ENCODE data around the gene HS3ST3A1.
"Not testable (repeated sequence)": the region's sequence is repeated elsewhere in the genome, so short reads cannot be mapped to it uniquely, and the experiment has no call there.

The HS3ST3A1 gene

GRCh38 chr17:13538841-13539411 lies 62.8 kb downstream of the HS3ST3A1 start:
- DNase-seq (ENCODE audit: low spot score) (peak; percentile 9), FAIRE-seq (no peak)

- no peak for DNase-seq (ENCODE audit: low spot score)
- no peak for FAIRE-seq
Measured at GRCh38 chr17:13537871-13538643, 63.7 kb downstream of the HS3ST3A1 start.

- no peak for FAIRE-seq
- no peak for DNase-seq (ENCODE audit: low spot score)
Measured at GRCh38 chr17:13537167-13537731, 64.5 kb downstream of the HS3ST3A1 start.

GRCh38 chr17:13534946-13535345 lies 66.8 kb downstream of the HS3ST3A1 start:
- FAIRE-seq (no peak), DNase-seq (ENCODE audit: low spot score) (no peak)

GRCh38 chr17:13531721-13532120 lies 70.0 kb downstream of the HS3ST3A1 start:
- FAIRE-seq (no peak), DNase-seq (ENCODE audit: low spot score) (no peak)

GRCh38 chr17:13525876-13526275 lies 75.9 kb downstream of the HS3ST3A1 start:
- no peak for DNase-seq (ENCODE audit: low spot score)
- no peak for FAIRE-seq

GRCh38 chr17:13523164-13523563 lies 78.6 kb downstream of the HS3ST3A1 start:
- no peak for FAIRE-seq
- no peak for DNase-seq (ENCODE audit: low spot score)

- FAIRE-seq (no peak), DNase-seq (ENCODE audit: low spot score) (no peak)
Measured at GRCh38 chr17:13522749-13523148, 79.0 kb downstream of the HS3ST3A1 start.

GRCh38 chr17:13521784-13522183 lies 79.9 kb downstream of the HS3ST3A1 start:
- FAIRE-seq (no peak), DNase-seq (ENCODE audit: low spot score) (no peak)

GRCh38 chr17:13520899-13521572 lies 80.7 kb downstream of the HS3ST3A1 start:
- no peak for FAIRE-seq
- DNase-seq (ENCODE audit: low spot score): peak; percentile 30

GRCh38 chr17:13518261-13519000 lies 83.3 kb downstream of the HS3ST3A1 start:
- DNase-seq (ENCODE audit: low spot score) (no peak), FAIRE-seq (no peak)

- FAIRE-seq (no peak), DNase-seq (ENCODE audit: low spot score) (no peak)
Measured at GRCh38 chr17:13513039-13513405, 88.7 kb downstream of the HS3ST3A1 start.

- FAIRE-seq (no peak), DNase-seq (ENCODE audit: low spot score) (no peak)
Measured at GRCh38 chr17:13510062-13510461, 91.7 kb downstream of the HS3ST3A1 start.

GRCh38 chr17:13509527-13509926 lies 92.2 kb downstream of the HS3ST3A1 start:
- FAIRE-seq (no peak), DNase-seq (ENCODE audit: low spot score) (no peak)

GRCh38 chr17:13508896-13509295 lies 92.8 kb downstream of the HS3ST3A1 start:
- FAIRE-seq (no peak), DNase-seq (ENCODE audit: low spot score) (peak; percentile 8)

- FAIRE-seq (peak; percentile 78), DNase-seq (ENCODE audit: low spot score) (peak; percentile 17)
Measured at GRCh38 chr17:13503526-13503925, 98.2 kb downstream of the HS3ST3A1 start.

- FAIRE-seq: no peak
- DNase-seq (ENCODE audit: low spot score): no peak
Measured at GRCh38 chr17:13502263-13502662, 99.5 kb downstream of the HS3ST3A1 start.

GRCh38 chr17:13500947-13501346 lies 100.8 kb downstream of the HS3ST3A1 start:
- no peak for FAIRE-seq
- DNase-seq (ENCODE audit: low spot score): no peak

GRCh38 chr17:13498184-13498583 lies 103.5 kb downstream of the HS3ST3A1 start:
- no peak for DNase-seq (ENCODE audit: low spot score)
- FAIRE-seq: no peak

- DNase-seq (ENCODE audit: low spot score); FAIRE-seq: not testable (repeated sequence)
Measured at GRCh38 chr17:13496553-13497056, 105.1 kb downstream of the HS3ST3A1 start.

GRCh38 chr17:13495423-13495822 lies 106.3 kb downstream of the HS3ST3A1 start:
- FAIRE-seq: no peak
- no peak for DNase-seq (ENCODE audit: low spot score)

All from RCC 7860 (cell line).